GM12865 (cell line): ENCODE data around the gene SETSIP.

ENCODE experiments used
- DNase-seq: peaks from one replicate; pipeline ENCODE4 v3.0.0; 2010; ENCODE audit warnings: low read depth
- H3K4me3 ChIP-seq: 2 replicates; pipeline ENCODE4 v1.5.1; 2011; ENCODE audit warnings: mild to moderate bottlenecking, low read depth, low read length, control low read depth
- TF ChIP-seq, protein P1 (sequence below): IDR thresholded peaks from 2 replicates; pipeline ENCODE4 v1.5.1; 2011; ENCODE audit warnings: low read length, control low read depth, low read depth, inconsistent platforms; ENCODE audit not compliant: insufficient read depth; ENCODE audit errors: missing control alignments

SETSIP gene

GRCh38 chr1:92065042-92065441, 10.2 kb downstream of the SETSIP start:
- DNase-seq, result no peak
- TF ChIP-seq, protein P1, sequence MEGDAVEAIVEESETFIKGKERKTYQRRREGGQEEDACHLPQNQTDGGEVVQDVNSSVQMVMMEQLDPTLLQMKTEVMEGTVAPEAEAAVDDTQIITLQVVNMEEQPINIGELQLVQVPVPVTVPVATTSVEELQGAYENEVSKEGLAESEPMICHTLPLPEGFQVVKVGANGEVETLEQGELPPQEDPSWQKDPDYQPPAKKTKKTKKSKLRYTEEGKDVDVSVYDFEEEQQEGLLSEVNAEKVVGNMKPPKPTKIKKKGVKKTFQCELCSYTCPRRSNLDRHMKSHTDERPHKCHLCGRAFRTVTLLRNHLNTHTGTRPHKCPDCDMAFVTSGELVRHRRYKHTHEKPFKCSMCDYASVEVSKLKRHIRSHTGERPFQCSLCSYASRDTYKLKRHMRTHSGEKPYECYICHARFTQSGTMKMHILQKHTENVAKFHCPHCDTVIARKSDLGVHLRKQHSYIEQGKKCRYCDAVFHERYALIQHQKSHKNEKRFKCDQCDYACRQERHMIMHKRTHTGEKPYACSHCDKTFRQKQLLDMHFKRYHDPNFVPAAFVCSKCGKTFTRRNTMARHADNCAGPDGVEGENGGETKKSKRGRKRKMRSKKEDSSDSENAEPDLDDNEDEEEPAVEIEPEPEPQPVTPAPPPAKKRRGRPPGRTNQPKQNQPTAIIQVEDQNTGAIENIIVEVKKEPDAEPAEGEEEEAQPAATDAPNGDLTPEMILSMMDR, result no peak
- no peak overlapping the region for H3K4me3 ChIP-seq

- no peak for DNase-seq
- TF ChIP-seq, protein P1, result no peak
- no peak overlapping the region for H3K4me3 ChIP-seq
Measured at GRCh38 chr1:92051948-92052347, 23.3 kb downstream of the SETSIP start.

GRCh38 chr1:92045766-92046495, 29.3 kb downstream of the SETSIP start:
- TF ChIP-seq, protein P1, result no peak
- no peak for DNase-seq

DNA sequence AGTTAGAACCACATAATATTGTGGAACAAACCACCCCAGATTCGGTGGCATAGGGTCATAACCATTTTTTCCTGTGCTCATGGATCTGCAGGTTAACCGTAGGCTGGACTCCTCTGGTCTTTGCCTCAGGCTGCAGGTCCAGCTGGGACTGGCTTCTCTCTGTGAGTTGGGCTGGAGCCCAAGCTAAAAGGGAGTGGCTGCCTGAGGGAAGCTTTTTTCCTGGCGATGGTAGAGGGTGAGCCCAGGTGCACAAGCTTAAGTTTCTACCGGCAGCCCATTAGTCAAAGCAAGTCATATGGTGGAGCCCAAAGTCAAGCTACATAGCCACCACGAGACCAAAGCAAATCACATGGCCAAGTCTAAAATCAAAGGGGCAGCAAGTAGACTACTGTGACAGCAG, 31.6 kb downstream of the SETSIP start:
- TF ChIP-seq, protein P1, result no peak
- DNase-seq, result no peak
- no peak overlapping the region for H3K4me3 ChIP-seq

More at GRCh38 chr1:92045766-92046495, 29.3 kb downstream of the SETSIP start:
- H3K4me3 ChIP-seq, result no peak overlapping the region

- TF ChIP-seq, protein P1, result no peak
- no peak overlapping the region for H3K4me3 ChIP-seq
- DNase-seq, result no peak
Measured at GRCh38 chr1:92040971-92041370, 34.2 kb downstream of the SETSIP start.

DNA sequence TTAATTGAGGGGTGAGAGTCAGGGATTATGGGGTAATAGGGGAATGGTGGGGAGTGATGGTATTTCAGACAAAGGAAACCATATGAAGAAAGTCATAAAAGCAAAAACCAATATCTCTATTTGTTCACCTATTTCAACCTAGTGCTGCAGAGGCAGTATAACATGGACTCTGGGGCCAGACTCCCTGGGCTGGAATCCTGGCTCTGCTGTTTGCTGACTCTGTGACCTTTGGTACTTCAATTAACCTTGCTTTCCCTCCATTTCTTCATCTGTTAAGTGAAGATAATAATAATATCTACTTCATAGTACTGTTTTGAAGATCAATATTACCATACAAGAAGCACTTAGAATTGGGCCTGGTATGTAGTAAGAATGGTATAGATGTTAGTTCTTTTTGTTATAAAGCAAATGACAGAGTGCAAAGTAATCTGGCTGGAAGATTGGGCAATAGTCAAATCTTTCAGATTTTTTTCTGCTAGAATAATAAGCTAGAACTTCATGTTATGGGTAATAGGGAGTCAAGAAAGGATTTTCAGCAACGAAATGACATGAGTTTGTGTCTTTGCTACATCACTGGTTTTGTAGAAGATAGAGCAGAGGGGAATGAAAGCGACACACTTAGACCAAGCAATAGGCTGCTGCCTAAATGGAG, 36.4 kb downstream of the SETSIP start:
- TF ChIP-seq, protein P1, result no peak
- no peak for DNase-seq
- no peak overlapping the region for H3K4me3 ChIP-seq

DNA sequence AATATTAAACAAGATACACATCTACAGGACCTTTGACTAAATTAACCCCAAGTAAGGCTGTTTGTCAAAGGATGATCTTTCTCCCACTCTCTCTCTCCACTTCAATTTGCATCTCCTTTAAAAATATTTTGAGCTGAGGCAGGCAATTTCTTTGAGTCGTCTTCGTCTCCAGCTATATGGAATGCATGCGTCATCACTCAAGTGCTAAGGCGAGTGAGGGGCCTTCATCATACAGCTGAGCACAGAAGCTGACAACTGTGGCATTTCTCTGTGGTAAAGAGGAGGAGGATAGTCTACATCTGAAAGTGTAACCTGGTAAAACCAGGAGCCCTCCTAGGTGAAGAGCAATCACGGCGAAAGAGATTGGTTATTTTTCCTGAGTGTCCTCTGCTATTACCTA, 37.8 kb downstream of the SETSIP start:
- TF ChIP-seq, protein P1, result no peak
- no peak overlapping the region for H3K4me3 ChIP-seq
- no peak for DNase-seq
